ENCODE results near the gene MARCHF2. TPM values are rescaled to one million over a fixed set of nuclear protein-coding genes. Genes with fewer than 3 reads are reported as not detected.

MARCHF2 gene
- total RNA-seq, 1 donor from 2014 or later = 45.0 TPM

DNA sequence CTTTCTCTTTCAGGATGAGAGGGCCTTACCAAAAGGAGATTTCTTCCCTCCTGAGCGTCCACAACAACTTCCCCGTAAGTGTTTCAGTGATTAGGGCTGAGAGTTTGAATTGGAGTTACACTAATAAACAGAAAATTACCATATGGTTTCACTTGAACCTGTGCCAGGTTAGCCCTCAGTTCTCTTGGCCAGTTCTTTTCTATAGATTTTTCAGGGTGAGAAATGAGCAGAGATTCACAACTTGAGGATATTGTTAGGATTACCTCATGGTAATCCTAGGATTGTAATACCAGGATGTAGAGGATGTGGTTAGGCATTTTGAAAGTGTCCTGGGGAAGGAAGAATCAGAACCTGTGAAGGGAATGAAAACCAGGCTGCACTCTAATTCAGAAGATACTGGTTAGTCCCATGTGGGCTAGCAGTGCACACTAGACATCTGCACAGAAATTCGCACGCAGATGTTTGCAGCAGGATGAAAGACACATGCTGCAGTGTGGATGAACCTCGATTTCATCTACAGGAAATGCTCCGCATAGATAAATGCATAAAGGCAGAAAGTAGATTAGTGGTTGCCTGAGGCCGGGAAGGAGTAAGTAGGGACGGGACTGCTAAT lies 55.8 kb downstream of the MARCHF2 start:
- Mint-ChIP-seq H3K4me3 (ENCODE audit: unreplicated experiment) (no peak overlapping the region), H3K27ac (ENCODE audit: unreplicated experiment) (no peak overlapping the region), H3K36me3 (ENCODE audit: unreplicated experiment) (peaks cover 73% of the 10 kb centered on the region), H3K27me3 (ENCODE audit: unreplicated experiment) (no peaks in the 10 kb centered on the region), H3K9me3 (ENCODE audit: unreplicated experiment) (no peaks in the 10 kb centered on the region), H3K4me1 (ENCODE audit: unreplicated experiment) (peaks cover 7% of the 10 kb centered on the region)
- no peak for DNase-seq (ENCODE audit: extremely low spot score, unreplicated experiment)
- TF ChIP-seq CTCF (IDR thresholded peaks at IDR 0.05) = no peak

DNA sequence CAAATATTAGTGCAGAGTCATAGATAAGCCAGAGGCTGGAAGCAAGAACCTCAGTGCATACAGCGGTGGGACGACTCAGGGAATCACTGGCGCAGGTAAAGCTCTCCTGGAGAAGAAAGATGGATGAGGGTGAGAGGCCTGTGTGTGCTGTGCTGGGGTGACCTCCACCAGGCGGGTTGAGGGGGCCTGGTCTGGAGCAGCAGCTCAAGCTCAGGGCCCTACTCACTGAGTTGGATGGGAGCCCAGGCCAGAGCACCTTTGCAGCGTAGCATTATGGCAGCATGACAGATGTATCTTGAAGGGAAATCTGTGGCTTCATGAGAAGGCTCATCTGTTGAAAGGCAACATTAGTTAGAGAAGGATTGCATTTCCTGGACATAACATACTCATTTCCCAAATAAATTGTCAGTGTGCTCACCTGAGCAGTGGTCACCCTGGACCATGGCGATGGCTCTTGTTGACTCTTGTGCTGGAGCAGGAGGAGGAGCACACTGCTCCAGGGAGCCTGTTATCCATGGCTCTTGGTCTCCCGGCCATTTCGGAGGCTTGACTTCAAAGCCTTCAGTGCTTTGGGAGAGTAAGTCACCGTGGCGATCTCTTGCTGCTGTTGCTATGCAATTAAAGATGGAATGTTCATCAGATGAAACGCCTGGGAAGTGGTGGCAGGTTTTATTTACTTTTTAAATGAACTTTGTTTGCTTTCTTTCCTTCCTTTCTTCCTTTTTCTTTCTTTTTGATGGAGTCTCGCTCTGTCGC lies 56.7 kb downstream of the MARCHF2 start:
- H3K27me3 Mint-ChIP-seq (ENCODE audit: unreplicated experiment) = no peaks in the 10 kb centered on the region
- no peak for TF ChIP-seq CTCF (IDR thresholded peaks at IDR 0.05)
- H3K9me3 Mint-ChIP-seq (ENCODE audit: unreplicated experiment) = no peaks in the 10 kb centered on the region
- H3K4me3 Mint-ChIP-seq (ENCODE audit: unreplicated experiment) = no peak overlapping the region
- peaks cover 7% of the 10 kb centered on the region for H3K4me1 Mint-ChIP-seq (ENCODE audit: unreplicated experiment)
- H3K27ac Mint-ChIP-seq (ENCODE audit: unreplicated experiment) = no peak overlapping the region
- DNase-seq (ENCODE audit: extremely low spot score, unreplicated experiment) = no peak
- H3K36me3 Mint-ChIP-seq (ENCODE audit: unreplicated experiment) = peaks cover 76% of the 10 kb centered on the region

- no peak for TF ChIP-seq CTCF (IDR thresholded peaks at IDR 0.05)
- H3K27me3 Mint-ChIP-seq (ENCODE audit: unreplicated experiment) = no peaks in the 10 kb centered on the region
- no peaks in the 10 kb centered on the region for H3K9me3 Mint-ChIP-seq (ENCODE audit: unreplicated experiment)
- H3K4me1 Mint-ChIP-seq (ENCODE audit: unreplicated experiment) = peaks cover 16% of the 10 kb centered on the region
- no peak for DNase-seq (ENCODE audit: extremely low spot score, unreplicated experiment)
- H3K36me3 Mint-ChIP-seq (ENCODE audit: unreplicated experiment) = peaks cover 54% of the 10 kb centered on the region
- H3K27ac Mint-ChIP-seq (ENCODE audit: unreplicated experiment) = no peak overlapping the region
- H3K4me3 Mint-ChIP-seq (ENCODE audit: unreplicated experiment) = no peak overlapping the region
Measured at GRCh38 chr19:8473648-8474476, 60.8 kb downstream of the MARCHF2 start.

DNA sequence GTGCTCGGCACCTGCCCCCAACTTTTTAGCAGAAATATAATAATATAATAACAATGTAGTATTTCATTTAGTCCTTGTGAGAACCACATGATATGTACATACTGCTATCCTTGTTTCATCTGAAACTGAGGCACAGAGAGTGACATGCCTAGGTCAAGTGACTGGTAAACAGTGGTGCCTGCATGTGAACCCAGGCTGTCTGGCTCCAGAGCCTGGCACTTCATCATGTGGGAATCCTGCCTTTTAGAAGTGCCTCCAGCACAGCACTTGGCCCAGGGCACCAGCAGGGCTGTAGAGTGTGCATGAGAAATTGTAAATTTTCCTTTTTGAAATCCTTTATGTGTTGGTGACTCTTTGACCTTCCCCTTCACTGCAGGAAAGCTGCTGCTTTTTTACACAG lies 61.9 kb downstream of the MARCHF2 start:
- Mint-ChIP-seq H3K36me3 (ENCODE audit: unreplicated experiment) (peaks cover 43% of the 10 kb centered on the region), H3K4me1 (ENCODE audit: unreplicated experiment) (peaks cover 16% of the 10 kb centered on the region), H3K9me3 (ENCODE audit: unreplicated experiment) (no peaks in the 10 kb centered on the region), H3K4me3 (ENCODE audit: unreplicated experiment) (no peak overlapping the region), H3K27me3 (ENCODE audit: unreplicated experiment) (no peaks in the 10 kb centered on the region), H3K27ac (ENCODE audit: unreplicated experiment) (no peak overlapping the region)
- DNase-seq (ENCODE audit: extremely low spot score, unreplicated experiment) = no peak
- TF ChIP-seq CTCF (IDR thresholded peaks at IDR 0.05) = no peak

- Mint-ChIP-seq H3K27me3 (ENCODE audit: unreplicated experiment) (no peaks in the 10 kb centered on the region), H3K36me3 (ENCODE audit: unreplicated experiment) (peaks cover 38% of the 10 kb centered on the region), H3K9me3 (ENCODE audit: unreplicated experiment) (no peaks in the 10 kb centered on the region), H3K4me1 (ENCODE audit: unreplicated experiment) (peaks cover 16% of the 10 kb centered on the region), H3K27ac (ENCODE audit: unreplicated experiment) (no peak overlapping the region), H3K4me3 (ENCODE audit: unreplicated experiment) (no peak overlapping the region)
- no peak for DNase-seq (ENCODE audit: extremely low spot score, unreplicated experiment)
- TF ChIP-seq CTCF (IDR thresholded peaks at IDR 0.05) = no peak
Measured at GRCh38 chr19:8476524-8476923, 63.4 kb downstream of the MARCHF2 start.

Data from osteocyte (in vitro differentiated cells).